ENCODE data around the gene TAPT1.

Gene TAPT1

DNA sequence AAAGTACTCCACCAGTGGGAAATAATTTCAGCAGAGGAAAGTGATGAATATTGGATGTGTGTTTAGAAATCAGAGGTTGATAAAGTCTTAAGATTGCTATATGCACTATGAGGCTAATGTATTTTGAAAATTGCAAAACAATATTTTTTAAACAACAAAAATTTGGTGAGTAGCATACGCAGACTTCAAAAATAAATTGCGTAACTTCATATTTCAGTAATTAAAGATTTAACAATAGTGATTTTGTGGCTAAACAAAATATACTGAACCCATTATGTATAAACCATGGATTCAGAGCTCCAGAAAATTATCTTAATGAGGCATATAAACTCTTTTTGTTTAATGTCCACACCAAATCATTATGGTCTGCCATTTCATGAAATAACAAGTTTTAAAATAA is 3.3 kb upstream of the TAPT1 start:
- no peak for TF ChIP-seq EZH2 (IDR thresholded peaks at IDR 0.05; ENCODE audit: borderline replicate concordance, low read length)
- TF ChIP-seq, protein P1, sequence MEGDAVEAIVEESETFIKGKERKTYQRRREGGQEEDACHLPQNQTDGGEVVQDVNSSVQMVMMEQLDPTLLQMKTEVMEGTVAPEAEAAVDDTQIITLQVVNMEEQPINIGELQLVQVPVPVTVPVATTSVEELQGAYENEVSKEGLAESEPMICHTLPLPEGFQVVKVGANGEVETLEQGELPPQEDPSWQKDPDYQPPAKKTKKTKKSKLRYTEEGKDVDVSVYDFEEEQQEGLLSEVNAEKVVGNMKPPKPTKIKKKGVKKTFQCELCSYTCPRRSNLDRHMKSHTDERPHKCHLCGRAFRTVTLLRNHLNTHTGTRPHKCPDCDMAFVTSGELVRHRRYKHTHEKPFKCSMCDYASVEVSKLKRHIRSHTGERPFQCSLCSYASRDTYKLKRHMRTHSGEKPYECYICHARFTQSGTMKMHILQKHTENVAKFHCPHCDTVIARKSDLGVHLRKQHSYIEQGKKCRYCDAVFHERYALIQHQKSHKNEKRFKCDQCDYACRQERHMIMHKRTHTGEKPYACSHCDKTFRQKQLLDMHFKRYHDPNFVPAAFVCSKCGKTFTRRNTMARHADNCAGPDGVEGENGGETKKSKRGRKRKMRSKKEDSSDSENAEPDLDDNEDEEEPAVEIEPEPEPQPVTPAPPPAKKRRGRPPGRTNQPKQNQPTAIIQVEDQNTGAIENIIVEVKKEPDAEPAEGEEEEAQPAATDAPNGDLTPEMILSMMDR (IDR thresholded peaks at IDR 0.05; ENCODE audit: low read length), result no peak
- H2AFZ ChIP-seq (ENCODE audit: low read length), result no peak overlapping the region
- no peaks in the 10 kb centered on the region for H4K20me1 ChIP-seq (ENCODE audit: insufficient read depth, low read length)
- no peaks in the 10 kb centered on the region for H3K27me3 ChIP-seq (ENCODE audit: insufficient read depth, low read length)
- peaks cover 24% of the 10 kb centered on the region for H3K4me1 ChIP-seq (ENCODE audit: insufficient read depth, low read length, severe bottlenecking)
- no peak overlapping the region for H3K27ac ChIP-seq (ENCODE audit: low read depth, low read length, poor library complexity, severe bottlenecking)
- H3F3A ChIP-seq (ENCODE audit: insufficient read depth, low read length), result no peaks in the 10 kb centered on the region
- no peaks in the 10 kb centered on the region for H3K36me3 ChIP-seq (ENCODE audit: insufficient read depth, low read length)
- no peak overlapping the region for H3K4me3 ChIP-seq (ENCODE audit: low read depth, low read length, poor library complexity, severe bottlenecking)
- H3K9ac ChIP-seq (ENCODE audit: low read length), result no peak overlapping the region
- no peaks in the 10 kb centered on the region for H3K9me2 ChIP-seq (ENCODE audit: low read depth, low read length)
- peaks cover 6% of the 10 kb centered on the region; the same call in 1 of the 2 replicates for H3K79me2 ChIP-seq (ENCODE audit: insufficient read depth, low read length)
- H3K4me2 ChIP-seq (ENCODE audit: low read length), result no peak overlapping the region
- no peaks in the 10 kb centered on the region for H3K9me3 ChIP-seq (ENCODE audit: low read length)

DNA sequence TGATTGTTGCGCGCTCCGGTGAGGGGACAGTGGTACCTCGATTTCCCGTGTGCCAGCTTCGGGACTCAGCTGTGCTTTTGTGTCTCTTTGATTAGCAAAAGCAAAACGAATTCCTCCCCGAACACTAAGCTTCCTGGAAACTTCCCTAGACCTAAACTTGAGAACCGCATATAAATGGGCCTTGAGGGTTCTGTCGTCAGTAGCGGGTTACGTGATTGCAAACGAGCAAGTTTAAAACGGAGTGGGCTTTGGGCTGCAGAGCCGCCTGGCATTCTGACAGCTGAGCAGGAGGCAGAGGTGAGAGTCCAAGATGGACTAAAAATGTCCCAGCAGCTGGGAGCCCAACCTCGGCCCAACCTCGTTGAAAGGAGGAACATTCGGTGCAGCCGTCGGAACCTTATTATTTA is 1.2 kb upstream of the TAPT1 start:
- Histone ChIP-seq H4K20me1 (ENCODE audit: insufficient read depth, low read length) (no peaks in the 10 kb centered on the region), H3K9me2 (ENCODE audit: low read depth, low read length) (no peaks in the 10 kb centered on the region), H3K4me2 (ENCODE audit: low read length) (peak overlapping the region; percentile 91), H3K27ac (ENCODE audit: low read depth, low read length, poor library complexity, severe bottlenecking) (no peak overlapping the region), H3K4me1 (ENCODE audit: insufficient read depth, low read length, severe bottlenecking) (peaks cover 23% of the 10 kb centered on the region), H3K9me3 (ENCODE audit: low read length) (no peaks in the 10 kb centered on the region), H2AFZ (ENCODE audit: low read length) (no peak overlapping the region), H3K27me3 (ENCODE audit: insufficient read depth, low read length) (no peaks in the 10 kb centered on the region), H3F3A (ENCODE audit: insufficient read depth, low read length) (no peaks in the 10 kb centered on the region), H3K79me2 (ENCODE audit: insufficient read depth, low read length) (peaks cover 8% of the 10 kb centered on the region; the same call in 1 of the 2 replicates), H3K4me3 (ENCODE audit: low read depth, low read length, poor library complexity, severe bottlenecking) (peak overlapping the region; percentile 82), H3K9ac (ENCODE audit: low read length) (peak overlapping the region; percentile 79), H3K36me3 (ENCODE audit: insufficient read depth, low read length) (no peaks in the 10 kb centered on the region)
- TF ChIP-seq EZH2 (IDR thresholded peaks at IDR 0.05; ENCODE audit: borderline replicate concordance, low read length), result no peak
- TF ChIP-seq, protein P1 (IDR thresholded peaks at IDR 0.05; ENCODE audit: low read length), result no peak

DNA sequence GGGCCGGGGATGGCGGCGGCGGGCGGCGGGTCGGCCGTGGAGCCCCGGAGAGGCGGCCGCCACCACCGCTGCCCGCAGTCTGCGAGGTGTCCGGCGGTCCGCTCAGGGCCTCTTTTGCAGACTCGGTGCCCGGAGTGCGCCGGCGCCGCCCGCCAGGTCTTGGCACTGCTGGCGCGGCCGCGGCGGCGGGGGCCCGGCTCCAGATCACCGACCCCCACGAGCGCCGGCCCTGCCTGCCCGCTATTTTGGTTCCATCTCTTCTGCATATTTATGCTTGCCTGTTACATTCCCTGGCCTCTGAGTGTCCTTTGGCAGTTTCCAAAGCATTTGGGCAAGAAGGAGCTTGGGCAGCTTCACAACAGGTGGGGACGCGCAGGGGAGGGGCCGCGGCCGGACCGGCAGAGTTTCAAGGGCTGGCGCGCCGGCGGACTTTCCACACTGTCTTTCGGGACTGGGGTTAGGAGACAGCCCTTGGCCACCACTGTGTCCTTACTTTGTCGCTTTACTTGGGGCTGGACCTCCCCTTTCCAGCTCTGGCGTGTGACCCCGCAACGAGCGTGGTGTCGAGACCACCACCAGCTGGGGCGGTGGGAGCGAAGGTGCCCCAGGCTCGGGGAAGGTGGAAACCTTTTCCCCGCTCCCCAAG is 668 bp upstream of the TAPT1 start:
- no peaks in the 10 kb centered on the region for H3K36me3 ChIP-seq (ENCODE audit: insufficient read depth, low read length)
- H3K9me3 ChIP-seq (ENCODE audit: low read length), result no peaks in the 10 kb centered on the region
- H4K20me1 ChIP-seq (ENCODE audit: insufficient read depth, low read length), result no peaks in the 10 kb centered on the region
- H3K9ac ChIP-seq (ENCODE audit: low read length), result peak overlapping the region; percentile 79
- H3K79me2 ChIP-seq (ENCODE audit: insufficient read depth, low read length), result peaks cover 8% of the 10 kb centered on the region; the same call in 1 of the 2 replicates
- no peaks in the 10 kb centered on the region for H3F3A ChIP-seq (ENCODE audit: insufficient read depth, low read length)
- peaks cover 23% of the 10 kb centered on the region for H3K4me1 ChIP-seq (ENCODE audit: insufficient read depth, low read length, severe bottlenecking)
- H3K4me2 ChIP-seq (ENCODE audit: low read length), result peak overlapping the region; percentile 91
- H3K27ac ChIP-seq (ENCODE audit: low read depth, low read length, poor library complexity, severe bottlenecking), result no peak overlapping the region
- H3K4me3 ChIP-seq (ENCODE audit: low read depth, low read length, poor library complexity, severe bottlenecking), result peak overlapping the region; percentile 82
- TF ChIP-seq EZH2 (IDR thresholded peaks at IDR 0.05; ENCODE audit: borderline replicate concordance, low read length), result no peak
- TF ChIP-seq, protein P1 (IDR thresholded peaks at IDR 0.05; ENCODE audit: low read length), result no peak
- H3K9me2 ChIP-seq (ENCODE audit: low read depth, low read length), result no peaks in the 10 kb centered on the region
- H3K27me3 ChIP-seq (ENCODE audit: insufficient read depth, low read length), result no peaks in the 10 kb centered on the region
- H2AFZ ChIP-seq (ENCODE audit: low read length), result no peak overlapping the region

Data from OCI-LY1 (cell line).